HepG2 (cell line): ENCODE results near the gene POLA1. TPM values are rescaled to one million over a fixed set of nuclear protein-coding genes. Genes with fewer than 3 reads are reported as not detected.

Source experiments
- ATAC-seq: fragments of 200-7000 bp; cut with Tn5 transposase; 3 replicates; pipeline ENCODE4 v1.9.1; 2020; ENCODE audit warnings: mild to moderate bottlenecking, moderate library complexity
- BruUV-seq: library from RNA; stranded (reverse); fragments of 400-500 nt; replicated peaks from 2 replicates; lab custom pipeline; 2021; lab: Mats Ljungman, UMichigan
- CTCF ChIA-PET: fragments of 300-600 bp; formaldehyde crosslinking; extraction: SDS; loops from one replicate; lab custom pipeline; 2021; ENCODE audit warnings: low total read pairs, inconsistent platforms, low intra/inter-chr PET ratio; lab: Yijun Ruan, JAX
- POLR2A ChIA-PET: fragments of 350-600 bp; sonication (Branson Sonifier 250); formaldehyde crosslinking; loops from one replicate; lab custom pipeline; 2020; ENCODE audit warnings: antibody characterized with exemption, inconsistent platforms; lab: Yijun Ruan, JAX
- DNase-seq: peaks from one replicate; pipeline ENCODE4 v3.0.0-alpha.2; 2015; ENCODE audit warnings: low spot score
- FAIRE-seq: peaks from 3 replicates; lab custom pipeline; 2011; peaks lifted over from hg19 to GRCh38; lab: Jason Lieb, UNC
- H2AFZ ChIP-seq: one replicate; pipeline ENCODE4 v1.6.1; 2011; ENCODE audit warnings: low read length, inconsistent platforms
- H3K27ac ChIP-seq: fragments of 300-600 bp; 3 replicates; pipeline ENCODE4 v1.8.0; 2011; ENCODE audit warnings: mixed run types, mild to moderate bottlenecking, mixed read lengths, low read length, inconsistent platforms; ENCODE audit not compliant: insufficient read depth; ENCODE audit errors: extremely low read length
- H3K27me3 ChIP-seq, 2 experiments: fragments of 200-600 bp in 1 of 2; 2 replicates in 1 of 2; 3 replicates in 1 of 2; pipeline versions ENCODE4 v1.6.0 to v1.8.0; 2011; ENCODE audit warnings: low read length in 2 of 2, mild to moderate bottlenecking in 2 of 2, moderate library complexity in 2 of 2, inconsistent platforms in 1 of 2; ENCODE audit not compliant: insufficient read depth in 2 of 2, control insufficient read depth in 1 of 2
- H3K36me3 ChIP-seq, 2 experiments: fragments of 200-600 bp in 1 of 2; replicated peaks in 1 of 2; 2 replicates in 1 of 2; 3 replicates in 1 of 2; pipeline versions ENCODE4 v1.5.1 to v1.8.0; 2011; ENCODE audit warnings: low read length in 2 of 2, inconsistent platforms in 1 of 2; ENCODE audit not compliant: insufficient read depth in 2 of 2, control insufficient read depth in 1 of 2
- H3K4me1 ChIP-seq: 2 replicates; pipeline ENCODE4 v1.5.1; 2012; ENCODE audit warnings: low read length, inconsistent platforms; ENCODE audit not compliant: insufficient read depth
- H3K4me2 ChIP-seq: 2 replicates; pipeline ENCODE4 v1.6.0; 2011; ENCODE audit warnings: low read depth, low read length, inconsistent platforms
- H3K4me3 ChIP-seq, 3 experiments: fragments of 200-600 bp in 1 of 3; sonication (generic), shearing (Covaris generic) in 1 of 3; replicated peaks in 1 of 3; 2 replicates each; pipeline ENCODE4 v1.5.1; 2011 to 2016; ENCODE audit warnings: low read length in 3 of 3, inconsistent platforms in 2 of 3, low read depth in 2 of 3, mild to moderate bottlenecking in 2 of 3, control low read depth in 1 of 3, mixed read lengths in 1 of 3; ENCODE audit not compliant: insufficient read depth in 1 of 3
- H3K79me2 ChIP-seq: one replicate; pipeline ENCODE4 v1.6.1; 2011; ENCODE audit warnings: low read length, inconsistent platforms; ENCODE audit not compliant: insufficient read depth
- H3K9ac ChIP-seq: 2 replicates; pipeline ENCODE4 v1.6.0; 2011; ENCODE audit warnings: mild to moderate bottlenecking, low read depth, low read length, inconsistent platforms; ENCODE audit not compliant: insufficient read depth
- H3K9me3 ChIP-seq: 2 replicates; pipeline ENCODE4 v1.5.1; 2012; ENCODE audit warnings: mild to moderate bottlenecking, low read length
- H4K20me1 ChIP-seq: 2 replicates; pipeline ENCODE4 v1.6.0; 2011; ENCODE audit warnings: inconsistent platforms, mild to moderate bottlenecking, low read length, moderate library complexity; ENCODE audit not compliant: insufficient read depth
- ADNP ChIP-seq: sonication (generic); formaldehyde crosslinking; IDR thresholded peaks from 2 replicates; pipeline ENCODE4 v1.4.0; 2020; ENCODE audit warnings: missing genetic modification reagents
- CSRNP1 ChIP-seq: sonication (generic); formaldehyde crosslinking; IDR thresholded peaks from 2 replicates; pipeline ENCODE4 v1.8.1; 2023; ENCODE audit warnings: mild to moderate bottlenecking, missing genetic modification reagents
- FOXA3 ChIP-seq: IDR thresholded peaks from 2 replicates; pipeline ENCODE4 v1.6.1; 2016; ENCODE audit warnings: missing genetic modification reagents, missing compliant biosample characterization
- IKZF1 ChIP-seq: fragments of 450-650 bp; IDR thresholded peaks from 2 replicates; pipeline ENCODE4 v1.7.1; 2016
- ZNF383 ChIP-seq: sonication (generic); formaldehyde crosslinking; IDR thresholded peaks from 2 replicates; pipeline ENCODE4 v1.4.0; 2020; ENCODE audit warnings: missing genetic modification reagents, mild to moderate bottlenecking, borderline replicate concordance
- WGBS: methylation state at CpG from one replicate; pipeline ENCODE4 v1.1.6; 2017; ENCODE audit warnings: low lambda C conversion rate; 5-methylcytosine and 5-hydroxymethylcytosine counted together
- in situ Hi-C: cut with HindIII; loops from 2 replicates; pipeline ENCODE4 v1.10.0; 2017; ENCODE audit warnings: low pct_unique_long_range_greater_than_20kb; ENCODE audit not compliant: extremely low pct_ligation_motif_present
- intact Hi-C: fragments of 100-400 bp; cut with micrococcal nuclease; formaldehyde crosslinking; loops from one replicate; pipeline ENCODE4 v1.10.0; 2022; ENCODE audit not compliant: unreplicated experiment
- polyA plus RNA-seq, 8 experiments: library from polyadenylated mRNA; depleted of rRNA in 3 of 8; stranded (reverse) in 7 of 8; unstranded in 1 of 8; fragments of >200 nt; fragmentation: Illumina TruSeq in 4 of 8; extraction: Trizol in 4 of 8; gene quantifications; 2 replicates each; pipeline versions ENCODE4 v1.2.1 to v1.2.3, GENCODE V29; 2011 to 2016; ENCODE audit warnings: low read depth in 4 of 8, missing spikeins in 1 of 8, mixed read lengths in 1 of 8; ENCODE audit not compliant: insufficient read depth in 1 of 8
- total RNA-seq, 5 experiments: library from RNA; depleted of rRNA; stranded (reverse); fragments of >200 nt; fragmentation: Illumina TruSeq; extraction: Trizol; gene quantifications; 2 replicates each; pipeline ENCODE4 v1.2.3, GENCODE V29; 2016; ENCODE audit warnings: low read depth in 1 of 5
- TF ChIP-seq, protein P1 (sequence below): sonication (generic); formaldehyde crosslinking; IDR thresholded peaks from 2 replicates; pipeline ENCODE4 v1.4.0; 2020; ENCODE audit warnings: missing genetic modification reagents, borderline replicate concordance
- TF ChIP-seq, protein P2 (sequence below): sonication (generic); formaldehyde crosslinking; IDR thresholded peaks from 2 replicates; pipeline ENCODE4 v1.5.1; 2020; ENCODE audit warnings: missing genetic modification reagents, mild to moderate bottlenecking, borderline replicate concordance

Gene POLA1
- total and polyA plus RNA-seq, 2 of the 13 experiments (the other 11 are each of a cell fraction or from before 2014, with no cell fraction given), result 3.3 to 26.5 TPM

GRCh38 chrX:24954732-24955131, 261.0 kb downstream of the POLA1 start:
- Histone ChIP-seq H3K4me3 (no peak overlapping the region), H2AFZ (no peak overlapping the region)
- no peak for FAIRE-seq
- in situ Hi-C loops, result no loop called here
- TF ChIP-seq, protein P1, sequence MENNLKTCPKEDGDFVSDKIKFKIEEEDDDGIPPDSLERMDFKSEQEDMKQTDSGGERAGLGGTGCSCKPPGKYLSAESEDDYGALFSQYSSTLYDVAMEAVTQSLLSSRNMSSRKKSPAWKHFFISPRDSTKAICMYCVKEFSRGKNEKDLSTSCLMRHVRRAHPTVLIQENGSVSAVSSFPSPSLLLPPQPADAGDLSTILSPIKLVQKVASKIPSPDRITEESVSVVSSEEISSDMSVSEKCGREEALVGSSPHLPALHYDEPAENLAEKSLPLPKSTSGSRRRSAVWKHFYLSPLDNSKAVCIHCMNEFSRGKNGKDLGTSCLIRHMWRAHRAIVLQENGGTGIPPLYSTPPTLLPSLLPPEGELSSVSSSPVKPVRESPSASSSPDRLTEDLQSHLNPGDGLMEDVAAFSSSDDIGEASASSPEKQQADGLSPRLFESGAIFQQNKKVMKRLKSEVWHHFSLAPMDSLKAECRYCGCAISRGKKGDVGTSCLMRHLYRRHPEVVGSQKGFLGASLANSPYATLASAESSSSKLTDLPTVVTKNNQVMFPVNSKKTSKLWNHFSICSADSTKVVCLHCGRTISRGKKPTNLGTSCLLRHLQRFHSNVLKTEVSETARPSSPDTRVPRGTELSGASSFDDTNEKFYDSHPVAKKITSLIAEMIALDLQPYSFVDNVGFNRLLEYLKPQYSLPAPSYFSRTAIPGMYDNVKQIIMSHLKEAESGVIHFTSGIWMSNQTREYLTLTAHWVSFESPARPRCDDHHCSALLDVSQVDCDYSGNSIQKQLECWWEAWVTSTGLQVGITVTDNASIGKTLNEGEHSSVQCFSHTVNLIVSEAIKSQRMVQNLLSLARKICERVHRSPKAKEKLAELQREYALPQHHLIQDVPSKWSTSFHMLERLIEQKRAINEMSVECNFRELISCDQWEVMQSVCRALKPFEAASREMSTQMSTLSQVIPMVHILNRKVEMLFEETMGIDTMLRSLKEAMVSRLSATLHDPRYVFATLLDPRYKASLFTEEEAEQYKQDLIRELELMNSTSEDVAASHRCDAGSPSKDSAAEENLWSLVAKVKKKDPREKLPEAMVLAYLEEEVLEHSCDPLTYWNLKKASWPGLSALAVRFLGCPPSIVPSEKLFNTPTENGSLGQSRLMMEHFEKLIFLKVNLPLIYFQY, result no peak
- TF ChIP-seq CSRNP1 (CRISPR knock-in tag) (no peak), IKZF1 (no peak), ADNP (CRISPR knock-in tag) (no peak), ZNF383 (CRISPR knock-in tag) (no peak), FOXA3 (CRISPR knock-in tag) (no peak)
- TF ChIP-seq, protein P2, sequence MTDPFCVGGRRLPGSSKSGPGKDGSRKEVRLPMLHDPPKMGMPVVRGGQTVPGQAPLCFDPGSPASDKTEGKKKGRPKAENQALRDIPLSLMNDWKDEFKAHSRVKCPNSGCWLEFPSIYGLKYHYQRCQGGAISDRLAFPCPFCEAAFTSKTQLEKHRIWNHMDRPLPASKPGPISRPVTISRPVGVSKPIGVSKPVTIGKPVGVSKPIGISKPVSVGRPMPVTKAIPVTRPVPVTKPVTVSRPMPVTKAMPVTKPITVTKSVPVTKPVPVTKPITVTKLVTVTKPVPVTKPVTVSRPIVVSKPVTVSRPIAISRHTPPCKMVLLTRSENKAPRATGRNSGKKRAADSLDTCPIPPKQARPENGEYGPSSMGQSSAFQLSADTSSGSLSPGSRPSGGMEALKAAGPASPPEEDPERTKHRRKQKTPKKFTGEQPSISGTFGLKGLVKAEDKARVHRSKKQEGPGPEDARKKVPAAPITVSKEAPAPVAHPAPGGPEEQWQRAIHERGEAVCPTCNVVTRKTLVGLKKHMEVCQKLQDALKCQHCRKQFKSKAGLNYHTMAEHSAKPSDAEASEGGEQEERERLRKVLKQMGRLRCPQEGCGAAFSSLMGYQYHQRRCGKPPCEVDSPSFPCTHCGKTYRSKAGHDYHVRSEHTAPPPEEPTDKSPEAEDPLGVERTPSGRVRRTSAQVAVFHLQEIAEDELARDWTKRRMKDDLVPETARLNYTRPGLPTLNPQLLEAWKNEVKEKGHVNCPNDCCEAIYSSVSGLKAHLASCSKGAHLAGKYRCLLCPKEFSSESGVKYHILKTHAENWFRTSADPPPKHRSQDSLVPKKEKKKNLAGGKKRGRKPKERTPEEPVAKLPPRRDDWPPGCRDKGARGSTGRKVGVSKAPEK (CRISPR knock-in tag), result no peak
- TF ChIP-seq, all 625 proteins: peak for 0
- Histone ChIP-seq H3K36me3 (no peaks in the 10 kb centered on the region), H4K20me1 (no peaks in the 10 kb centered on the region), H3K9me3 (no peaks in the 10 kb centered on the region), H3K27ac (no peak overlapping the region), H3K4me2 (no peak overlapping the region), H3K4me1 (no peaks in the 10 kb centered on the region), H3K79me2 (no peaks in the 10 kb centered on the region), H3K9ac (no peak overlapping the region), H3K27me3 (no peaks in the 10 kb centered on the region)
- ATAC-seq, result no peak
- no TSS peak for BruUV-seq
- intact Hi-C loops, result no loop called here
- 96% methylated on average over 2 of the region's 2 CpGs for WGBS
- POLR2A ChIA-PET, result no interaction called here
- CTCF ChIA-PET, result no interaction called here
- no peak for DNase-seq
